Measurements from ENCODE around the gene ASB2.

The ASB2 gene

GRCh38 chr14:94000267-94000666, 23.9 kb upstream of the ASB2 start:
- DNase-seq (ENCODE audit: low read depth): no peak

- DNase-seq (ENCODE audit: low read depth): no peak
Observed at GRCh38 chr14:93999573-93999972, 23.2 kb upstream of the ASB2 start.

DNA sequence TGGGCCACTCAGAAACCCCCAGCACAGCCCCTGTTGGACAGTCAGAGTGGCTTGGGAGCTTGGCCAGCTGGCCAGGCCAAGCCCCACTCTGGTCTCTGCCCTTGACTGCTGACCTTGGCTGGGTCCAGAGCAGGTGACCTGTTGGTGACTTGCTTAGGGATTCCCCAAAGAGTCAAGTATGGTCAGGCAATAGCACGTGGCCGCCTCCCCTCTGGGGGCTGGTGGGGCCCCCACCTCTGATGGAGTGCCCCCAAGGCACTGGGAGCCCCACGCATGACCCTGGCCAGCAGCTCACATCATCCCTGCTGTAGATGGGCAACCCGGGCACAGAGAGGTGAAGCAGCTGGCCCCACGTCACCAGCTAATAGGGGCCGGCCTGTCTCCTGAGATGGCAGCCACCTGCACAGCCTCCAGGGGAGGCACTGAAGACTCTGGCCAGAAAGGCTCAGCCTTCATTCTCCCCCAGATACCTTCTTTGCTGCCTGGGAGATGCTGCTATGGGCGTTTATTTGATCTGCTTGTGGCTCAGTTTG, 22.6 kb upstream of the ASB2 start:
- no peak for DNase-seq (ENCODE audit: low read depth)

DNA sequence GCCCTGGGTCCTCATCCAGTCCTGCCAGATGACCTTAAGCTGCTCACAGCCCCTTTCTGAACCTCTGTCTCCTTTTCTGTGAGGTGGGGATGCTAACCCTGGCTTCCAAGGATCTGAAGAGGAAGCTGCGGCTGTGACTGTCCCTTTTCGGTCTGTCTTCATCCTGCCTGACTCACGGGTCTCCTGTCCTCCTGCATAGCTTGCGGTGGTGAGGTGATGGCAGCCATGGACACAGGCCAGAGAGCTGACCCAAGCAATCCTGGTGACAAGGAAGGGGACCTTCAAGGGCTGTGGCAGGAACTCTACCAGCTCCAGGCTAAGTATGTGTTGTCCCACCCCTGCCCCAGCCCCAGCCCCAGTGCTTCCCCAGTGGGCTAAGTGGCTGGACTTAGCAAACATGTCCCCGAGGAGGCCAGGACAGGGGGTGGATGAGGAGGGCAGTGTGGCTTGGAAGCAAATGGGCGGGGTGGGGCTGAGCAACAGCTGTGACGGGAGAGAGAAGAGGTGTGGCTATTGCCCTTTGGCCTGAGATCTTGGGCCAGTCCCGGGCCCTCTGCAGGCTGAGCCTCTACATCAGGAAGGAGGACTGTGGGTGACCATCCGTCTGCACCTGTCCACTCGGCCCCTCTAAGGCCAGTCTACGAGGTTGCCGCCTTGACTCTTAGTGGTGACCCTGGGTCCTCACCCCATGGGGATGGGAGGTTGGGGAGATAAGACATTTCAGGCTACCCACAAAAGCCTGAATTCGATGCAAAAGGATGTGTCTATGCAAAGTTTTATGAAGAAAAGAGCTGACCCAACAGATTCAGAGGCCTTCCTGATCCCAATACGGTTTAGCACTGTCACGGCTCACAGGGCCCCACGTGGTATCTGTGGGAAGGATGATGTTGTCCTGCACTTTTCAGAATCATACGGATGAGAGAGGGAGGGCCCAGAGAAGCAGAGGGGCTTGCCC, 21.8 kb upstream of the ASB2 start:
- DNase-seq (ENCODE audit: low read depth): no peak

GRCh38 chr14:93997082-93997481, 20.7 kb upstream of the ASB2 start, which contains the start of gene CCDC197:
Gene CCDC197, plus strand, starts transcription at chr14:93997301. Its CDS starts 831 bp downstream, at chr14:93998132.
- no peak for DNase-seq (ENCODE audit: low read depth)

GRCh38 chr14:93996130-93996695, 19.8 kb upstream of the ASB2 start:
- no peak for DNase-seq (ENCODE audit: low read depth)

- no peak for DNase-seq (ENCODE audit: low read depth)
Observed at GRCh38 chr14:93994919-93995682, 18.7 kb upstream of the ASB2 start.

- no peak for DNase-seq (ENCODE audit: low read depth)
Observed at GRCh38 chr14:93993382-93993781, 17.0 kb upstream of the ASB2 start.

DNA sequence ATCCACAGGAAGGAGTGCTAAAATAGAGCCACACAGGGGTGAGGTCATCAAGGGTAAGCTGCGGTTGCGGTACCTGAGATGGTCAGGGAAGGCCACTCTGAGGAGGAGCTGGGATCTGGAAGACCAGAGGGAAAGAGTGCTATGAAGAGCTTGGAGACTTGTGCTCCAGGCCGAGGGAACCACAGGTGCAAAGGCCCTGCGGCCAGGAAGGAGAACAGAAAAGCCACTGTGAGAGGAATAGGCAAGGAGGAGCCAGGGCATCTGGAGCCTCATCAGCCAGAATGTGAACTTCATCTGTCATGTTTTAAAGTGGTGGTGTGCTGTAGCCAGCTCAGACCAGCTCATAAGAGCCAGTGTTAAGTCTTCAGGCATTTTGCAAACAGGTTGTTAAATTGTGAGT, 15.3 kb upstream of the ASB2 start:
- no peak for DNase-seq (ENCODE audit: low read depth)

DNA sequence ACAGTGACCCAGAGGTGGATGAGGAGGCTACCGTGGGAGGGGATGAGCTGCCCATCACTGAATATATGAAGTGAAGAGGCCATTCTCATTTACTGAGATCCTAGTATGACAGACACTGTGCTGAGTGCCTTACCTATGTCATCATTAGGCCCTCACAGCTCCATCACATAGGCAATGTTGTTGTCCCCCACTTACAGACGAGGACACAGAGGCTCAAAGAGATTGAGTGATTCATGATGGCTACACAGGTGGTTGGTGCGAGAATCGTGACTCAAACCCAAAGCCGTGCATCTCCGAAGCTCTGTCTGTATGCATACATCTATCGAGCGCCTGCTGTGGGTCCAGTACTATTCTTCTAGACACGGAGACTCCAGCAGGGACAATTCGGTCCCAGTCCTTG, 14.8 kb upstream of the ASB2 start:
- DNase-seq (ENCODE audit: low read depth): no peak

DNA sequence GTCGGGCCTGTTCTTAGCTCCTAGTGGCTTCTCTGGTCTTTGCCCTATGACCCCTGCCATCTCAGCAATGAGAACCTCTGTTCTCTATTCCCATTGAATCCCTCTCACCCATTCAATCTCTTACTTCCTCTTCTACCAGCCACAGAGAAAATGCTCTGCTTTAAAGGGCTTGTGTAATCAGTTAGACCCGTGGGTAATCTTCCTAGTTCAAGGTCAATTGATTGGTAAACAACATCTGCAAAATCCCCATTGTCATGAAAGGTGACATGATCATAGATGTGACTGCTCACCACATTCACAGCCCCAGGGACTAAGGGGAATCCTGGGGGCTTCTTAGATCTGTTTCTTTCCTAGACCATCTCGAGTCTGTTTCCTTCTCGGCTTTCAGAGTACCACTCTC, 13.6 kb upstream of the ASB2 start:
- no peak for DNase-seq (ENCODE audit: low read depth)

GRCh38 chr14:93987815-93988476, 11.6 kb upstream of the ASB2 start:
- DNase-seq (ENCODE audit: low read depth): no peak

- DNase-seq (ENCODE audit: low read depth): no peak
Observed at GRCh38 chr14:93987376-93987775, 11.0 kb upstream of the ASB2 start.

GRCh38 chr14:93986955-93987354, 10.6 kb upstream of the ASB2 start:
- no peak for DNase-seq (ENCODE audit: low read depth)

DNA sequence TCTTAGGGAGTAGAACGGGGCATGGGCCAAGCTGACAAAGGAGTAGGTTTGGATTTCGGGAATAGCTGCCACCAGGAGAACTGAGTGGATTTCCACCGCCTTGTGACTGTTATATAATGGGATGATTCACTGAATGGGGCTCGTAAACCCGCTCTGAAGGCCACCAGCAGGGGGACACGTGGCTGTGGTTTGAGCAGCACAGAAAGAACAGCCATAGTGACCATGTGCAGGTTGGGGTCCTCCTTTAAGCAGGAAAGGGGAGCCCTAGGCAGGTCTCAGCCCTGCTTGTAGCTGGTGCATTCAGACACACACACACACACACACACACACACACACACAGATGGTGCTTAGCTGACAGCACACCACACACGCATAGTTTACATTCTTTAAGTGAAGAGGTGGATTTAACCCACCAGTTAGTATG, 8.6 kb upstream of the ASB2 start:
- no peak for DNase-seq (ENCODE audit: low read depth)

- DNase-seq (ENCODE audit: low read depth): no peak
Observed at GRCh38 chr14:93984070-93984469, 7.7 kb upstream of the ASB2 start.

- no peak for DNase-seq (ENCODE audit: low read depth)
Observed at GRCh38 chr14:93982230-93983007, 6.0 kb upstream of the ASB2 start.

DNA sequence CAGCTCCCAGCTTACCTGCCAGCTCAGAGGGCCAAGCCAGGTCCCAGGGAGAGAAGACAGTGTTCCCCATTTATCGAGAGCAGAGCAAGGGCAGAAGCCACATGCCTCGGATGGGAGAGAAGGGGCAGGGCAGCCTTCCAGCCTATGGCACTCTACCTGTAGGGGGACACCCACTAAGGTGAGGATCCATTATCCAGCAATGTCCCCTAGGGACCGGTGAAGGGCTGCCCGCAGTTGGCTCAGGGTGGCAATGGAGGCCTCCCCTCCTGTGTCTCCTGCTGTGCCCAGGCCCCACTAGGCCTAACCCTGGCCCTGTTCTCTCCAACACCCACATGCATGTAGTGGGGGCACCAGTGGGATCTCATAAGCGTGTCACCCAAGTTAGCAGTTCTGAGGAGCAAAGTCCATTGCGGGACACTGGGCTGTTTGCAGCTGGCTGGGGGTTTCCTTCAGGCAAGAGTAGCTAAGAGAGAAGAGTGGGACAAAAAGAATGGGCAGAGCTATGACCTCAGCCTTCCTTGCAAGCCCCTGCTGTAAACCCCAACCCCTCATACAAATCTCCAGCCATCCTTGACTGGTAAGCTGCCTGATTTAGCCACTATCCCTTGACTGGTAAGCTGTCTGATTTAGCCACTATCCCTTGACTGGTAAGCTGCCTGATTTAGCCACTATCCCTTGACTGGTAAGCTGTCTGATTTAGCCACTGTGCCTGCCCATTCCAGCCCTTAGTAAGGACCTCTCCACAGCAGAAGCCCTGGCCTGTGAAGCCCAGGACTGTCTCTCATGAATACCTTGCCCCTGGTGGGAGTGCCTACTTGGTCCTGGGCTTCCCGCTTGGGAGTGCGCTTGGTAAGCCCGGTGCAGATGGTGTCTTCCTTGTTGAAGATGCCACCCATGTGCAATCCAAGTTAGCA, 5.2 kb upstream of the ASB2 start:
- DNase-seq (ENCODE audit: low read depth): no peak

DNA sequence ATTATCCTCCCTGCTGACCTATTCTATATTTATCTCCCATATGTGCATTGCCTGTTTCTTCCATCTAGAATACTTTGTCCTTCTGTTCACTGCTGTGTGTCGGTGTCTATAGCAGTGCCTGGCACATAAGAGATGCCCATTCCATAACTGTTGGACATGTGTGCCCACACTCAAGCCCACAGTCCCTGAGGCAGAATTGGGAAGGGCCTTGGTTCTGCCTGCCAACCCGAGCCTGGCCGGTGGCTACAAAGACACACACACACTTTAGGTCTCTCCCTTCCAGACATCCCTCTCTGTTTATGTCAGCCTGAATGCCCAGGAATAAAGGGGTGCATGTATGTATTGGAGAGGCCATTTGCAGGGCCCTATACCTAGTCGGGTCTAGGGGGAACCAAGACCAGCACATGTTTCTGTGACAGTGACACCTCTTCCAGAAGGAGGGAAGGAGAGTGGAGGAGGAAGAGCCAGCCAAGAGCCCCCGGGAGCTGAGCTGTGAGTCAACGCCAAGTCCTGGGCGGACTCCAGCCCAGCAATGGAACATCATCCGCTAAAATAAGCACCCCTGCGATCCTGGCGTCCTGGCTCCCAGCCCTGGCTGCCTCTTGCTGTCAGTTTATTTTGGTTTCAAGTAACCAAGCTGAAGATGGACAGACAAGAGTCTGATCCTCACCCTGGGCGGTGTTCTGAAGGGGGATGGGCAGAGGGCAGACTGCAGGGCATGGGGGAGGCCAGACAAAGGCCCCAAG, 4.3 kb upstream of the ASB2 start:
- DNase-seq (ENCODE audit: low read depth): no peak
